Measurements from ENCODE around the gene CNN2. TPM values are rescaled to one million over a fixed set of nuclear protein-coding genes. Genes with fewer than 3 reads are reported as not detected.
"Not testable (repeated sequence)": the region's sequence is repeated elsewhere in the genome, so short reads cannot be mapped to it uniquely, and the experiment has no call there.

Gene CNN2
- total RNA-seq, 1 experiment from 2014 or later: 296 TPM

- no peak for DNase-seq (ENCODE audit: low spot score)
- in situ Hi-C loops (cut with HindIII; ENCODE audit: low sequenced_read_pairs): no loop called here
Observed at GRCh38 chr19:1019980-1020867, 6.2 kb upstream of the CNN2 start.

GRCh38 chr19:1020868-1021425 is 5.5 kb upstream of the CNN2 start, which contains the start of gene TMEM259:
TSS of gene TMEM259 (minus strand) at chr19:1021123. CDS start at chr19:1020996, 127 bp downstream.
- peak; percentile 97 for DNase-seq (ENCODE audit: low spot score)
- in situ Hi-C loops (cut with HindIII; ENCODE audit: low sequenced_read_pairs): no loop called here

- DNase-seq (ENCODE audit: low spot score); in situ Hi-C loops (cut with HindIII; ENCODE audit: low sequenced_read_pairs): not testable (repeated sequence)
Observed at GRCh38 chr19:1023883-1024188, 2.6 kb upstream of the CNN2 start.

GRCh38 chr19:1025080-1025479 is 1.3 kb upstream of the CNN2 start:
- in situ Hi-C loops (cut with HindIII; ENCODE audit: low sequenced_read_pairs); DNase-seq (ENCODE audit: low spot score): not testable (repeated sequence)

- no peak for DNase-seq (ENCODE audit: low spot score)
- in situ Hi-C loops (cut with HindIII; ENCODE audit: low sequenced_read_pairs): no loop called here
Observed at GRCh38 chr19:1026783-1027649, 608 bp downstream of the CNN2 start.

- in situ Hi-C loops (cut with HindIII; ENCODE audit: low sequenced_read_pairs): no loop called here
- DNase-seq (ENCODE audit: low spot score): no peak
Observed at GRCh38 chr19:1027650-1028061, 1.2 kb downstream of the CNN2 start.

- in situ Hi-C loops (cut with HindIII; ENCODE audit: low sequenced_read_pairs): no loop called here
Observed at GRCh38 chr19:1028062-1028926, 1.9 kb downstream of the CNN2 start.

GRCh38 chr19:1032264-1032867 is 6.0 kb downstream of the CNN2 start:
- no peak for DNase-seq (ENCODE audit: low spot score)
- in situ Hi-C loops (cut with HindIII; ENCODE audit: low sequenced_read_pairs): no loop called here

More at GRCh38 chr19:1028062-1028926, 1.9 kb downstream of the CNN2 start:
- no peak for DNase-seq (ENCODE audit: low spot score)

- DNase-seq (ENCODE audit: low spot score): no peak
- in situ Hi-C loops (cut with HindIII; ENCODE audit: low sequenced_read_pairs): no loop called here
Observed at GRCh38 chr19:1035998-1036621, 9.7 kb downstream of the CNN2 start.

GRCh38 chr19:1037621-1038064 is 11.2 kb downstream of the CNN2 start:
- no peak for DNase-seq (ENCODE audit: low spot score)
- in situ Hi-C loops (cut with HindIII; ENCODE audit: low sequenced_read_pairs): no loop called here

- in situ Hi-C loops (cut with HindIII; ENCODE audit: low sequenced_read_pairs): no loop called here
- no peak for DNase-seq (ENCODE audit: low spot score)
Observed at GRCh38 chr19:1038978-1039645, 12.7 kb downstream of the CNN2 start.

GRCh38 chr19:1039646-1040475 is 13.5 kb downstream of the CNN2 start, which contains the start of gene ABCA7:
TSS of gene ABCA7 (plus strand) at chr19:1040107. CDS start at chr19:1041362, 1,255 bp downstream.
- peak; percentile 97 for DNase-seq (ENCODE audit: low spot score)
- in situ Hi-C loops (cut with HindIII; ENCODE audit: low sequenced_read_pairs): no loop called here

- peak; percentile 95 for DNase-seq (ENCODE audit: low spot score)
- in situ Hi-C loops (cut with HindIII; ENCODE audit: low sequenced_read_pairs): no loop called here
Observed at GRCh38 chr19:1040476-1041271, 14.3 kb downstream of the CNN2 start.

GRCh38 chr19:1041272-1041834 is 14.9 kb downstream of the CNN2 start:
- in situ Hi-C loops (cut with HindIII; ENCODE audit: low sequenced_read_pairs): no loop called here
- no peak for DNase-seq (ENCODE audit: low spot score)

GRCh38 chr19:1041835-1042685 is 15.7 kb downstream of the CNN2 start:
- no peak for DNase-seq (ENCODE audit: low spot score)
- in situ Hi-C loops (cut with HindIII; ENCODE audit: low sequenced_read_pairs): no loop called here
